SK-N-DZ (cell line): ENCODE results near the gene SCAF1.

Source experiments
- DNase-seq: peaks from one replicate; pipeline ENCODE4 v3.0.0-alpha.2; 2015; ENCODE audit warnings: low spot score

Gene SCAF1

DNA sequence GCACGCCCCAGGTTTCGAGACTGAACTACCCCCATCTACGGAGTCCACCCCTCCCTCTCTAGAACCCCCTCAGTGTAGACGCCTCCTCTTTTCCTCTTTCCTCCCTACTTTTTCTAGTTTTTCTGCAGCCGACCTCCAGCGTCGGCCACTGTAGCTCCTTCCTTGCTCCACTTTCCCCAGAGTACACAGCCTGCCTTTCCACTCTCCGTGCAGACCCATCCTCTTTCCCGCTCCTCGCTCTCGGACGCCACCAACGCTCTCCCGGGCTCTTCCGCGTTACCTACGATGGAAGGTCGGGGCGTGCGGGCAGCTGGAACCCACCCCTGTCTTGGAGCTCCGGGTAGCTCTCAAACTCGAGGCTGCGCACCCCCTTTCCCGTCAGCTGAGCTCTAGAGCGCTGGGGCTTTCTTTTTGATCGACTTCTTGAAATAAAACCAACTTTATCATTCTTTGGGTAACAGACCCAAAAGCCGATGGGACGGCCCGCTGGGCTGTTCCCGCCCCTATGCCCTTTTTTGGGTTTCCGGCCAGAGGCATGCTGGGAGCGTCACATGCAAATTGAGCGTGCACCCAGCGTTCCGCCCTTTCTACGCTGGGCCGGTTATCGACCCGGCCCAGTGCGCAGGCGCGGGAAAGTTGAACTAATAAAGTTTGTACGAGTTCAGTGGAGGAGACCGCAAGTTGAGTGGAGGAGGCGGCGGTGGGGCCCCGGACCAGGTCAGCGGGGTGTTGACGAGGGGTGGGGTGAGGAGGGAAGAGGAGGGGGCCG is 23.5 kb downstream of the SCAF1 start, which contains the start of the genes BCL2L12 and IRF3:
Gene BCL2L12 (plus strand): TSS at position 583 of the 769 bp plus-strand sequence. CDS start 760 bp downstream, outside the sequence.
Gene IRF3 (minus strand): TSS at position 507 of the 769 bp plus-strand sequence. CDS start 1,019 bp downstream, outside the sequence.
- peak; percentile 85 for DNase-seq

DNA sequence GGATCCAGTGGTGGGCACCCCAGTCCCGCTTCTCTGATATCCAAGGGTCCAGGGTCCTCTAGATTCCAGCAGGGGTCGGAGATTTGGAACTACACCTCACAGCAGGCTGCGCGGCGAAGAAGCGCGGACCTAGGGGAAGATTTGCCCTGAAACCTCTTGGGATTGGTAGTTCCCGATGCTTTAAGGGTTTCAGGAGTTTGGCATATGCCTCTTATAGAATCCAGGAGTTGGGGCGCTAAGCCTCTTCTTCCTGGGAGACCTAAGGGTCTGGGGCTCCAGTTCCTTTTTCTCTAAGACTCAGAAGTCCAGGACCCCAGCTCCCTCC is 24.1 kb downstream of the SCAF1 start:
- no peak for DNase-seq

DNA sequence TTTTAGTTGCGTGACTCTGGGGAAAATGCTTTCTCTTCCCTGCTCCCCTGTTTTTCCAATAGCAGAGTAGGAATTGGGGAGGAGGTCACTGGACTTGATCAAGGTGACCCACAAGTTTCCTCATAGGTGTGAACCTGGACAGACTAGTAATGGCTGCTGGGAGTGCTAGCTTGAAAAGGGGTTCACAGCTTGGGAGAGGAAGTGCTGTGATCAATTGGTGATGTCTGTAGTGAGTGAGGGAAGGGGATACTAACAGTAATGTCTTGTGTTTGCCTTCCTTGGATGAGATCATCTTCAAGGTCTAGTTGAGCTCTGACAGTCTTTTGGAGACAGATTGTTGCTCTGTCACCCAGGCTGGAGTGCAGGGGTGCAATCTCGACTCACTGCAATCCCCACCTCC is 25.5 kb downstream of the SCAF1 start:
- no peak for DNase-seq

DNA sequence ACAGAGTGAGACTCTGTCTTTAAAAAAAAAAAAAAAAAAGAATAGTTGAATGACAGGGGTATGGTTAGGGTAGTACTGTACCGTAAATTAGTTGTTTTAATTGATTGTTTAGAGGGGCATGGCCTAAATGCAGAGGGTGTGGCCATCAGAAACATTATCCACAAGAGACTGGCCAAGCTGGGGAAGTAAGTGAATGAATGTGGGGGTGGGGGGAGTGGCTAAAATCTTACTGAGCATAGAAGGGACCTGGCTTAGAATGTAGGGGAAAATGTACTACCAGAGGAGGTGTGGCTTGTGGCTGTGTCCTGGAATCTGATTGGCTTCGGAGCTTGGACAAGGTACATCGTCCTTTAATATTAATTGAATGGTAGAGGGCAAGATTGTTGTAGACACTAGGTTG is 27.5 kb downstream of the SCAF1 start:
- no peak for DNase-seq

DNA sequence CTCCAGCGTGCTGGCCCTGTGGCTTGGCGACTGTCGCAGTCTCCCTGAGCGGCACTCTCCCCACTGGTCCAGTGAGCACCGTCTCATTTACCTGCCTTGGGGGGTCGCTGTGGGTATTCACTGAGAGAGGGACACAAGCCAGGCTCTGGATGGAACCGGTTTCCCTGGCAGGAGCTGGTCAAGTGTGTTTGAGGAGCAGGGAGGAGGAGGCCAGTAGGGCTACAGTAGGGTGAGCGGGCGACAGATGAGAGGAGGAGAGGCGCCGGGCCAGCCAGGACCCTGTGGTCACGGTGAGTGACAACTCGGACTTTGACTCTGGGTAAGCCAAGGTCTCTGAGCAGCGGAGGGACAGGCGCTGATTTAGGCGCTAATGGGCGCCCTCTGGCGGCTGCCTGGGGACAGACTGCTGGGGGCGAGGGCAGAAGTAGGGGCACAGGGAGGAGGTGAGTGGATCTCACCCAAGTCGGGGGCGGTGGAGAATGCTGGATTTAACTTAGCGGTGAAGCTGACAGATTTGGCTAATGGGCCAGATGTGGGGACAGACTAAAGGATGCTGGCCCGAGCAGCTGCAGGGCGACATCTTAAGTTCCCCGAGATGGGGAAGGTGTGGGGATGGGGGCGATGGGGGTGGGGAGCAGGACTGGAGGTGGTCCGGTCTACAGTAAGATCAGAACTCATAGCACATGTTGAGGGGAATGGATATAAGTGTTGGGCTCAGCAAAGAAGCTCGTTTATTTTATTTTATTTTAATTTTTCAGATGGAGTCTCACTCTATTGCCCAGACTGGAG is 30.3 kb downstream of the SCAF1 start:
- DNase-seq: peak; percentile 79

DNA sequence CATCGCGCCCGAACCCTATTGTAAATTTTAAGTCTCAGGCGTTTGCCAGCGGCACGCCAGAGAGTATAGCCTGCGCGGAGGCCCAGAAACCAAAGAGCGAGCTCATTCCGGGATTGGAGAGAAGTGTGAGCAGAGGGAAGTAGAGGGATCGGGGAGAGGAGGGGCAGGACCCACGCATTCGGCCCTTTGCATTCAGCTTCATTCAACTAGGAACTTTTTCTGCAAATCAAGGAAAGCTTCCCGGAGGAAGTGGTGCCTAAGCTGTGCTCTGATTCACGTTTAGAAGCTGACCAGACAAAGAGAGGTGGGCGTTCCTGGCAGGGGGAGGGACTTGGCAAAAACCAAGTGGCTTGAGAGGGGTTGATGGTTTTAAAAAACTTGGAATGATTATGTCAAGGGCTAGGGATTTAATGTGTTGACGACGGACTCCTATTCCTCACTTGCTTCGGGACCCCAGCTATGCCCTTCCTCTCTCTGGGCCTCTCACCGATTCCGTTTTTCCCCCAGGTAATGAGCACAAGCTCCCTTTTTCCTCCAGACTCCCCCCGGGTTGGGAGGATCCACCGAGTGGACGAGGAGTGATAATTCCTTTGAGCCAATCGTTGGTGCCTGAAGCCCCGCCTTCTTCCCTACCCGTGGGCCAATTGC is 34.3 kb downstream of the SCAF1 start:
- peak; percentile 88 for DNase-seq

DNA sequence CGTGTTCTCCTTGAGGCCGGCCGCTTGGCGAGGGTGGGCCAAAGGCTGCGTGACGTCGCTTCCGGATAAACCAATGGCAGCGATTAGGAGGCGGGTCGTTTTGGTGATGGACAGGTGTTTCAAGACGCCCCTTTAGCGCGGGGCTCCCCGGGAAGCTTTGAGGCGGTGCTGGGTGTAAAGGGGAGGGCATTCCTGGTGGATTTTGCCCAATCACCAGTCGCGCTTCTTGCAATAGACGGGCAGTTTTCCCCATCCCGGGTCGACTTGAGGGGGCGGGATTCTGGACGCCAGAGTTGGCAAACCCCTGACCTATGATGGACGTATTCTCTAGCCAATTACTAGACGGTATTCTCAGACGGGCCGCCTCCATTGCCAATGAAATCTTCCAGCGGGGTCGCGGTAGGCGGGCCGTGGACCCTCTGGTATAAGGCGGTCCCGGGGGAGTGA is 34.8 kb downstream of the SCAF1 start:
- DNase-seq: peak; percentile 98

DNA sequence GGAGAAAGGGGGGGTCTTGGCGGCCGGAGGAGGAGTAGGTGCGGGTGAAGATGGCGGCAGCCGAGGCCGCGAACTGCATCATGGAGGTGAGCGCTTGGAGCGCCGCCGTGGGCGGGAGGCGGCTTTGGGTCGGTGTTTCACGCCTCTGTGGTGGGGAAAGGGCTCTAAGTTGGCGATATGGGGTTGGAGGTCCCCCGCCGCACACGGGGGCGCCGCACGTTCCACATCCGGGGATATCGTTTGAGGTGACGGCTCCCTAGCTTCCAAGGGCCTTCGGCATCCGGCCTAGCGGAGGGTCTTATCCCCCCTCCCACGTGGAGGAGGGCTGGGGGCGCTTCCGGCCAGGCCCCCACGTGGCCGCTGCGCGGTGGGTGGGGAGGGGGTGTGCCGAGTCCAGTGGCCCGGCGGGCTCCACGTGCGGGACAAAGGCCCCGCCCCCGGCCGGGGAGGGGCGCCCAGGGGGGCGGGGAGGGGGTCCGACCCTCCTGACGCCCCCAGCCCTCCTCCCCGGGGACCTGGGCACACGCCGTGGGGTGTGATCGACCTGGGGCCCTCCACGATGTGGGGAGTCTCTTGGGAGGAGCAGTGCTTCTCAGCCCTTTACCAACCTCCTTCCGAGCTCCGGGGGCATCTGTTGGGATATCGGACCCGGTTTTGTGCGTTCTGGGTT is 35.4 kb downstream of the SCAF1 start, which contains the start of gene PRMT1:
Gene PRMT1 (plus strand): TSS at position 41 of the 670 bp plus-strand sequence. CDS start 10 bp downstream, at position 51.
- peak; percentile 68 for DNase-seq

DNA sequence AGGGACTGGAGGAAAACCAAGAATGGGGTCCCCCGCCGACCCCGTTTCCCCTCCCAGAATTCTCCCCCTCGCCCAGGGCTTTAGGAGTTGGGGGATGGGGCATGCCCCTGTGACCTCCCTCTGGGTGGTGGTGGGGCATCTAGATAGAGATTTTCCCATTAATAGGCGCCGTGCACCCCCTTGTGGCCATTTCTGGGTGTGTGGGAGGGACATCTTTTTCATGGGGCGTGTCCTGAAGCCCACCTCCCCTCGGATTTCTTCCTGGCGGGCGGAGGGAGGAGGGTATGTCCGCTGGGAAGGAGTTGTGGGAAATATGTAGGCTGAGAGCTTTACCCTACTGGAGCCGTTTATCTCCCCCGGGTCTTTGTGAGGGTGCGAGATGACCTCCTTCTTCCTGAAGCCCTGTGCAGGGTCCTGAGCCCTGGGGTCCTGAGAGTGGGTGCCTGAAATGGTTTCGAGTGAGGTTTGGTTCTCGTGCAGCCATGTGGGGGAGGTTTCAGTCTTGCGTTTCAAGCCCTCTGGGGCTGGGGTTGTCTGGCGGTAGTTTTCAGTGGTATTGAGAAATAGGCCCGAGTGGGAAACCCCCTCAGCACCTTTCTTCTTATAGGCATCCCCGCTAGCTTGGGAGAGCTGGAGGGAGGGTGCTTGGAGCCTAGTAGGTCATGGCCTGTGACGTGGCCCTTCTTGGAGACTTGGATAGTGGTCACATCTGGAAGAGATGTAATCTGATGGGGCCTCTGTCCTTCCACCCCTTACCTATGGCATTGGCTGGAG is 36.1 kb downstream of the SCAF1 start:
- DNase-seq: peak; percentile 82

DNA sequence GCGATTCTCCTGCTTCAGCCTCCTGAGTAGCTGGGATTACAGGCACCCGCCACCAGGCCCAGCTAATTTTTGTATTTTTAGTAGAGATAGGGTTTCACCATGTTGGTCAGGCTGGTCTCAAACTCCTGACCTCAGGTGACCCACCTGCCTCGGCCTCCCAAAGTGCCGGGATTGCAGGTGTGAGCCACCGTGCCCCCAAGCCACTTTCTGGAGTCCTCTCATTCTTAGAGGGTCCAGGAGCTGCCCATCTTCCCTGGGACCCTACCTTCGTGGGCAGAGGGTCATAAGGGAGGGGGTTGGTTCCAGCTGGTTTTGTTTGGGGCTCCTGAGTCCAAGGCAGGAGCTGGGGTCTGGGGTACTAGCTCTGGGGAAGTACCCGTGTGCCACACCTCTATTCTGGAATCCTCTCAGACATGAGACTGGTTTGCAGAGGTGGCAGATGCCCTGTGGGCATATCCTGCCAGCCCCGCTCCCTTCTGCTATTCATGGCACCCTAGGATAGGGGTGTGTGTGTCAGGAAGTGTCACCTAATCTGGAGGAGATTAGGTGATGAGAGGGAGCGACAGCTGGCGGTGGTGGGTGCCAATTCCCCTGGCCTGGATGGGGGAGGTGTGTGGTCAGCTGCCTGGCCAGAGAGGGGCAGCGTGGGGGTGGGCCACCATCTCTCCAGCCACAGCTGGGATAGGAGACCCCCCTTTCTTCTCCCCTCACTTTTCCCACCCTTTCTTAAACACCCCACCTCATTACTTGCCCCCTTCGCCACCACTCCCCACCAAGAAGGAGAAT is 37.2 kb downstream of the SCAF1 start:
- DNase-seq: no peak

DNA sequence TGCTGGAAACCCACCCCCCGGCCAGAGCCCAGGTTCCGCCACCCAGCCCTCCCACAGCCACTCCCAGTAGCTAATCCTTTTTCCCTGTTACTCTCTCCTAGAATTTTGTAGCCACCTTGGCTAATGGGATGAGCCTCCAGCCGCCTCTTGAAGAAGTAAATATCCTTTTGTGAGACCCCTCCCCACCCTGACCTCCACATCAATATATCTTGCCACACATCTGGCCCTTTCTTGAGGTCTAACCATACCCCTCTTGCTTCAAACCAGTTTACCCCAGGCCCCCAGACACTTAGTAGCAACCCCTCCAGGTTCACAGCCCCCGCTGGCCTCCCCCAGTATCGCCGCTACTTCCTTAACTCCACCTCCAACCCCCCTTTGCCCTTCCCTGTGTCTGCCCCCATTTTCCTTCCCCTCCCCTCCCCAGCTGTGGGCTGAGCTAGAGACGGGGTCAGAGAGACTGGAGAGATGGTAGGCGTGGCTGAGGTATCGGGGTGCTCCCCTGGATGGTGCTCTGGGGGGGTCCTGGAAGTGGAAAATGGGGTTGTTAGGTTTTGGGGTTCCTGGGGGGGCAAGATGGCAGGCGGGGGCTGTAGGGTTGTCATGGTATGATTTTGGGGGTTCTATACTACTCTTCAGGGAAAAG is 37.9 kb downstream of the SCAF1 start:
- DNase-seq: no peak

DNA sequence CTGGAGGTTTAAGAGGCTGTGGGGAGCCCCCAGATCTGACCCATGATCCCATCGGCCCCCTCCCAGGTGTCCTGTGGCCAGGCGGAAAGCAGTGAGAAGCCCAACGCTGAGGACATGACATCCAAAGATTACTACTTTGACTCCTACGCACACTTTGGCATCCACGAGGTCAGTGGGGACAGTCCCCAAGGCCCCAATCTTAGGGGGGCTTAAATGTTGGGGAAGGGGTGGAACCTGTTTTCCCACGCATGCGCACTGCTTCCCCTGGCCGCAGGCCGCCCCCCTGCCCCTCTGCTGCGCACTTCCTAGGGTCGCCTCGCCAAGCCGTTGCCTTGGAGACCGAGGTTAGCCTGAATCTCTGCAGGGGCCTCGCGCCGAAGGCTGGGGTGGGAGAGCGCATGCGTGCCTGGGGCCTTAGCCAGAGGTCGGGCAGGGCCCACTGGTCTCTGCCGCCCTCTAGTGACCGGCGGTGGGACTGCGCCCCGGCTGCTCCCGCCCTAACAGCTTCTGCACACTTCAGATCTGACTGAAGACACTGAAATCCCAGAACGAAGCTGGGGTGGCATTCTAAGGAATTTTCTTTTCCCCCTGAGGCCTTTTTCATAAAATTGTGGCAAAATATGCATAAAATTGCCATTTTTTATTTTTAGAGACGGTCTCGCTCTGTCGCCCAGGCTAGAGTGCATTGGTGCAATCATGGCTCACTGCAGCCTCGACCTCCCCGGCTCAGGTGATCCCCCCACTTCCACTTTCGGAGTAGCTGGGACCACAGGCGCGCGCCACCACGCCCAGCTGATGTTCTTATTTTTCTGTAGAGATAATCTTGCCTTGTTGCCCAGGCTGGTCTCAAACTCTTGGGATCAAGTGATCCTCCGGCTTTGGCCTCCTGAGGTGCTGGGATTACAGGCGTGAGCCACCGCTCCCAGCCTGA is 38.7 kb downstream of the SCAF1 start:
- DNase-seq: peak; percentile 89

DNA sequence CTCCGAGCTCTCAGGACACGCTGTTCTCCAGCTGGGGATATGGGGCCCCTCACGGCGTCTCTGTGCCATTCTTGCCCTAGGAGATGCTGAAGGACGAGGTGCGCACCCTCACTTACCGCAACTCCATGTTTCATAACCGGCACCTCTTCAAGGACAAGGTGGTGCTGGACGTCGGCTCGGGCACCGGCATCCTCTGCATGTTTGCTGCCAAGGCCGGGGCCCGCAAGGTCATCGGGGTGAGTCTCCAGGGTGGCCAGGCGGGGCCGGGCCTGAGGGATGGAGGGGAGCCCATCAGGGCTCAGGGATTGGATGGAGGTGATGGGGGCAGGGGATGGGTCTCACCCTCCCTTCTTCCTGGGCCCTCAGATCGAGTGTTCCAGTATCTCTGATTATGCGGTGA is 39.8 kb downstream of the SCAF1 start:
- no peak for DNase-seq

DNA sequence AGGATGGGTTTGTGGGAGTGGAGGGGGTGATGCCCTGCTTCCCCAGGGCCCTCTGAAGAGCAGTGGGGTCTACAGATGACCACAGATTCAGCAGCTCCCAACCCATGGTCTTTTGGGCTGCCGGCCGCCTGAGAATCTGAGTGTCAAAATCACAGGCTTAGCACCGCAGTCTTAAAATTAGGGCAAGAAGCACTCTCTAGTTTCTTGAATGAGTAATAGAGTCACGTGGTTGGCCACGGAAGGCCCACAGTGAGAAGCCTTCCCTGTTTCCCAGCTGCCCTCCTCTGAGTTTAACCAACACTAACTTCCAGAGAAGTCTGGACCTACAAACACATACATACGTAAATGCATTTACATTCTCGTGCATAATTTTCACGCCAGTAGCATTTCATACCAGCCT is 40.3 kb downstream of the SCAF1 start:
- DNase-seq: no peak

DNA sequence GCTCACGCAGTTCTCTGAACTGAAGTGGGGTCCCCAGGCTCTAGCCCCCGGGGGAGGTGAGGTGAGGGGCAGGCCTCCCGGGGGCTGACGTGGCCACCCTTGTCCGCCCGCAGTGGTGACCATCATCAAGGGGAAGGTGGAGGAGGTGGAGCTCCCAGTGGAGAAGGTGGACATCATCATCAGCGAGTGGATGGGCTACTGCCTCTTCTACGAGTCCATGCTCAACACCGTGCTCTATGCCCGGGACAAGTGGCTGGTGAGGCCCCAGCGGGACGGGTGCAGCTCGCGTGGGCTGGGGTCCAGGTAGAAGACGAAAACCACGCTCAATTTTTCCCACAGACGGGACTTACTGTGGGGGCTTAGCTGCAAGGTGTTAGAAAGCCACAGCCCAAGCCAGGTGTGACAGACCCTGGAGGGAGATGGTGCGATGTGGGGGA is 41.8 kb downstream of the SCAF1 start:
- no peak for DNase-seq

DNA sequence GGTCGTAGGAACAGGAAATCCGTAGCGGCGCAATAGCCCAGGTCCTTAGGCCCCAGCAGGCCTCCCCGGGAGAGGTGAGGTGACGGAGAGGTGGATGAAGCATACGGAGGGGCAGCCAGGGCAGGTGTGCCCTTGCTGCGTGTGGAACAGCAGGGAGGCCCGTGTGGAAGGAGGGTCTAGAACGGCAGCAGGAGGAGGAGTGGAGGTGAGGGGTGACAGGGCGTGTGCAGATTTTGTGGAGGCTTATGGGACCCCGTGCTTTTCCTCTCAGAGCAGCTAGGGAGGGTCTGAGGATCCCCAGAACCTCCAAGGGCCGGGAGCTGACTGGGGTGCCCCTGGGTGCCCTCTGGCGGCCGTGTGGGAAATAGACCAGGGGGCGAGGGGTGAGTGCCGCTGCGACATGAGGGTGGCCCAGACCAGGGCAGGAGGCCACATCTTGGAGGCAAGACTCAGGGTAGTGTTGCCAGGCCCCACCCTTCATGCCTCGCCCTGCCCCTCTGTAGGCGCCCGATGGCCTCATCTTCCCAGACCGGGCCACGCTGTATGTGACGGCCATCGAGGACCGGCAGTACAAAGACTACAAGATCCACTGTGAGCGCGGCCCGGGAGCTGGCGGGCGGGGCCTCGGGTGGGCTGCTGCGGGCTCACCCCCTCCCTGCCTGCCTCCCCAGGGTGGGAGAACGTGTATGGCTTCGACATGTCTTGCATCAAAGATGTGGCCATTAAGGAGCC is 42.4 kb downstream of the SCAF1 start:
- DNase-seq: no peak

DNA sequence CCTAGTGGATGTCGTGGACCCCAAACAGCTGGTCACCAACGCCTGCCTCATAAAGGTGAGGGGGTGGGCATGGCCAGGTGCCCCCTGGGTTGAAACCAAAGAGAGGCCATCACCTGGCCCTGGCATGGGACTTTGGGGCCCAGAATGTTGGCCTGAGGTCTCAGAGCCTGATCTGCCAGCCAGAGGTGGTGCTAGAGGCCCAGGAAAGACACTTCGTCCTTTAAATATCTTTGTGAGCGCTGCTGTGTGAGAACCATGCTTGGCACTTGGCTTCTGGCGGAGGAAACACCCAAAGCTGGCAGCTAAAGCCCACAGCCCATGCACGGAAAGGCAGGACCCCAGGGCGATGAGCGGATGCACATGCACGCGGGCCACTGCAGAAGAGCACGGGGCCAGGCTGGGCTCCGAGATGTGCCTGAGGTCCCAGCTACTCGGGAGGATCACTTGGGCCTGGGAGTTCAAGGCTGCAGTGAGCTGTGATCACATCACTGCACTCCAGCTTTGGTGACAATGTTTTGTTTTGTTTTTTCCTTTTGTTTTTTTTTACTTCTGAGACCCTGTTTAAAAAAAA is 43.1 kb downstream of the SCAF1 start:
- no peak for DNase-seq
